GM23248 (cell line): ENCODE measurements around the gene AMZ2. TPM values are rescaled to one million over a fixed set of nuclear protein-coding genes. Genes with fewer than 3 reads are reported as not detected.
"Not testable (repeated sequence)": the region's sequence is repeated elsewhere in the genome, so short reads cannot be mapped to it uniquely, and the experiment has no call there.

Experiments
- DNase-seq: peaks from one replicate; pipeline ENCODE4 v3.0.0-alpha.2; 2015
- H2AFZ ChIP-seq: fragments of 200-600 bp; sonication (generic); 2 replicates; pipeline ENCODE4 v1.6.1; 2016; ENCODE audit warnings: antibody characterized with exemption
- H3F3A ChIP-seq: fragments of 200-600 bp; sonication (generic); 2 replicates; pipeline ENCODE4 v1.6.1; 2016; ENCODE audit warnings: mild to moderate bottlenecking, antibody characterized with exemption, mixed run types; ENCODE audit not compliant: insufficient read depth
- H3K27ac ChIP-seq: fragments of 200-600 bp; sonication (generic); 2 replicates; pipeline ENCODE4 v1.5.1; 2016; ENCODE audit warnings: mild to moderate bottlenecking
- H3K27me3 ChIP-seq: fragments of 200-600 bp; sonication (generic); replicated peaks from 2 replicates; pipeline ENCODE4 v1.6.1; 2016; ENCODE audit warnings: mild to moderate bottlenecking; ENCODE audit not compliant: insufficient read depth
- H3K36me3 ChIP-seq: fragments of 200-600 bp; sonication (generic); 2 replicates; pipeline ENCODE4 v1.6.1; 2016; ENCODE audit warnings: low read depth, mild to moderate bottlenecking
- H3K4me1 ChIP-seq: fragments of 200-600 bp; sonication (generic); 2 replicates; pipeline ENCODE4 v1.6.1; 2016; ENCODE audit warnings: mild to moderate bottlenecking; ENCODE audit not compliant: insufficient read depth
- H3K4me2 ChIP-seq: fragments of 200-600 bp; sonication (generic); one replicate; pipeline ENCODE4 v1.6.1; 2016; ENCODE audit warnings: mild to moderate bottlenecking; ENCODE audit not compliant: unreplicated experiment
- H3K4me3 ChIP-seq: fragments of 200-600 bp; sonication (generic); 2 replicates; pipeline ENCODE4 v1.5.1; 2016; ENCODE audit warnings: mild to moderate bottlenecking
- H3K79me2 ChIP-seq: fragments of 200-600 bp; sonication (generic); 2 replicates; pipeline ENCODE4 v1.6.1; 2016; ENCODE audit warnings: mild to moderate bottlenecking; ENCODE audit not compliant: insufficient read depth
- H3K9ac ChIP-seq: fragments of 200-600 bp; sonication (generic); 2 replicates; pipeline ENCODE4 v1.6.1; 2016; ENCODE audit warnings: mild to moderate bottlenecking
- H3K9me2 ChIP-seq: fragments of 200-600 bp; sonication (generic); 2 replicates; pipeline ENCODE4 v1.6.1; 2016; ENCODE audit warnings: mixed run types, mild to moderate bottlenecking, moderate library complexity; ENCODE audit not compliant: insufficient read depth
- H3K9me3 ChIP-seq: fragments of 200-600 bp; sonication (generic); one replicate; pipeline ENCODE4 v1.6.1; 2017; ENCODE audit warnings: low read depth
- H4K20me1 ChIP-seq: fragments of 200-600 bp; sonication (generic); 2 replicates; pipeline ENCODE4 v1.6.0; 2016; ENCODE audit not compliant: insufficient read depth
- EZH2 ChIP-seq: fragments of 200-600 bp; sonication (generic); IDR thresholded peaks from 2 replicates; pipeline ENCODE4 v1.6.1; 2018; ENCODE audit warnings: antibody characterized with exemption, mild to moderate bottlenecking; ENCODE audit not compliant: insufficient read depth, poor library complexity, severe bottlenecking
- EZH2phosphoT487 ChIP-seq: fragments of 200-600 bp; sonication (generic); IDR thresholded peaks from 2 replicates; pipeline ENCODE4 v1.6.1; 2018; ENCODE audit warnings: antibody characterized with exemption, moderate library complexity, mild to moderate bottlenecking, low read depth; ENCODE audit not compliant: insufficient read depth
- WGBS, 2 experiments: methylation state at CpG; one replicate each; pipeline ENCODE4 v1.1.6; 2015 to 2017; ENCODE audit warnings: low lambda C conversion rate in 2 of 2, low coverage in 1 of 2; ENCODE audit errors: missing lambda C conversion rate in 2 of 2; 5-methylcytosine and 5-hydroxymethylcytosine counted together
- in situ Hi-C: fragments of 300-500 bp; cut with MboI; formaldehyde crosslinking; loops from 2 replicates; pipeline ENCODE4 v1.15.0; 2020
- polyA plus RNA-seq: library from polyadenylated mRNA; unstranded; fragments of >200 nt; fragmentation: Nextera tagmentation; extraction: Ambion mirVana; gene quantifications from 2 replicates; pipeline ENCODE4 v1.2.1, GENCODE V29; 2016
- total RNA-seq: library from RNA; depleted of rRNA; stranded (reverse); fragments of >200 nt; shearing (Covaris generic); gene quantifications from 2 replicates; pipeline ENCODE4 v1.2.3, GENCODE V29; 2014

AMZ2 gene
- total and polyA plus RNA-seq, 2 experiments from 2014 or later: 96.7 to 117 TPM

GRCh38 chr17:68273722-68274121 is 25.9 kb downstream of the AMZ2 start:
- Histone ChIP-seq H3K4me2 (no peak overlapping the region), H3K4me3 (no peak overlapping the region), H3K9me3 (no peaks in the 10 kb centered on the region), H3F3A (no peaks in the 10 kb centered on the region), H4K20me1 (no peaks in the 10 kb centered on the region), H3K27me3 (no peaks in the 10 kb centered on the region), H3K4me1 (no peaks in the 10 kb centered on the region), H3K36me3 (no peaks in the 10 kb centered on the region), H3K79me2 (no peaks in the 10 kb centered on the region), H3K27ac (no peak overlapping the region), H3K9me2 (no peaks in the 10 kb centered on the region), H3K9ac (no peak overlapping the region), H2AFZ (no peak overlapping the region)
- no peak for TF ChIP-seq EZH2phosphoT487
- TF ChIP-seq EZH2: no peak
- in situ Hi-C loops: no loop called here
- no peak for DNase-seq
- WGBS, 2 experiments: 54 to 56% methylated on average over 11 of the region's 11 CpGs

- H4K20me1 ChIP-seq, H3F3A ChIP-seq, H3K36me3 ChIP-seq, DNase-seq, H3K9ac ChIP-seq, H3K27me3 ChIP-seq, H3K4me1 ChIP-seq, H3K4me2 ChIP-seq, in situ Hi-C loops, H3K79me2 ChIP-seq, H3K9me2 ChIP-seq, H2AFZ ChIP-seq, H3K27ac ChIP-seq, H3K9me3 ChIP-seq, H3K4me3 ChIP-seq: not testable (repeated sequence)
- 88 to 92% methylated on average over 3 of the region's 3 CpGs for WGBS, 2 experiments
Observed at GRCh38 chr17:68276339-68276738, 28.5 kb downstream of the AMZ2 start.

DNA sequence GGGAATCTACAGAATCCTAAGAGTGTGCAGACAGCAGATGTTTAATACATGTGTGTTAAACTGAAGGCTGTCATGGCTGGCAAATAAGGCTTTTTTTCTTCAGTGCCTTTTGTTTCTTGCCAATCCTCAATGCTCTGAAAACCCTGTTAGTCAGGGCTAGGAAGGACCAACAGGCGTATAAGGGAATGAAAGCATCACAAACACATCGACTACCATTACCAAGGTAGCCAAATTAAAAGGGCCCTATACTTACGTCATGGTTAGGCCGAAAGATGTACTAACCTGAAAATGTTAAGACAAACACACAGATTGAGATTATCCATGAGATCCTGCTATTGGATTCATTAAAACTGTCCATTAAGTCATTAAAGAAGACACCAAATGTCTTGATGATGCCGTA is 30.0 kb downstream of the AMZ2 start:
- Histone ChIP-seq H3K27ac (no peak overlapping the region), H3K36me3 (no peaks in the 10 kb centered on the region), H2AFZ (no peak overlapping the region), H3K27me3 (no peaks in the 10 kb centered on the region), H3K9me2 (no peaks in the 10 kb centered on the region), H3K9me3 (no peaks in the 10 kb centered on the region), H3K4me1 (no peaks in the 10 kb centered on the region), H3F3A (no peaks in the 10 kb centered on the region), H4K20me1 (no peaks in the 10 kb centered on the region), H3K4me3 (no peak overlapping the region), H3K9ac (no peak overlapping the region), H3K79me2 (no peaks in the 10 kb centered on the region), H3K4me2 (no peak overlapping the region)
- in situ Hi-C loops: no loop called here
- WGBS, 2 experiments: 83 to 86% methylated on average over 5 of the region's 5 CpGs
- DNase-seq: no peak
- TF ChIP-seq EZH2phosphoT487 (no peak), EZH2 (no peak)

DNA sequence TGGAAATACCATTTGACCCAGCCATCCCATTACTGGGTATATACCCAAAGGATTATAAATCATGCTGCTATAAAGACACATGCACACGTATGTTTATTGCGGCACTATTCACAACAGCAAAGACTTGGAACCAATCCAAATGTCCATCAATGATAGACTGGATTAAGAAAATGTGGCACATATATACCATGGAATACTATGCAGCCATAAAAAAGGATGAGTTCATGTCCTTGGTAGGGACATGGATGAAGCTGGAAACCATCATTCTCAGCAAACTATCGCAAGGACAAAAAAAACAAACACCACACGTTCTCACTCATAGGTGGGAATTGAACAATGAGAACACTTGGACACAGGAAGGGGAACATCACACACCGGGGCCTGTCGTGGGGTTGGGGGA is 34.1 kb downstream of the AMZ2 start:
- H3K27ac ChIP-seq, H3K4me3 ChIP-seq, H2AFZ ChIP-seq, in situ Hi-C loops, H3K4me2 ChIP-seq, H3F3A ChIP-seq, H3K9ac ChIP-seq, H3K36me3 ChIP-seq, H3K27me3 ChIP-seq, H3K79me2 ChIP-seq, H3K4me1 ChIP-seq, H3K9me2 ChIP-seq, DNase-seq, H4K20me1 ChIP-seq, H3K9me3 ChIP-seq: not testable (repeated sequence)
- WGBS, 2 experiments: 67 to 76% methylated on average over 5 to 6 of the region's 6 CpGs

DNA sequence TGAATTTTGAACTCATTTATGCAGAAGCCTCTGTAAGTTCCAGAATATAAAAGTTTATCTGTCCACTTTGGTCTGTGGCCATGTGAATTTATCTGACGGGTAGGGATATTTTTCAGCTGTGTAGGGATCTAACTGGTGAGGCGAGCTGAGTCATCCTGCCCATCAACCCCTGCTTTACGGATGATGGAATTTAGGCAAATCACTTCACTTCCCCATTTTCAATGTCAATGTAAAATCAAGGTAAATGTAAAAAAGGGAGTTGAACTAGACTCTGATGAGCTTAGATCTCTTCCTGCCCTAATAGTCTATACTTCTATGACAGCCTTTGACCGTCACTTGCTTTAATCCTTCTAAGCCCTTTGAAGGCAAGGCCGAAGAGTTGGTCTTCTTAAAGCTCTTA is 40.5 kb downstream of the AMZ2 start:
- DNase-seq: no peak

More for the DNA sequence above, 40.5 kb downstream of the AMZ2 start:
- H3K79me2 ChIP-seq: no peaks in the 10 kb centered on the region
- no peaks in the 10 kb centered on the region for H3K4me1 ChIP-seq
- no peaks in the 10 kb centered on the region for H3K36me3 ChIP-seq
- 96% methylated on average over 5 of the region's 5 CpGs for WGBS, 2 experiments
- H3K9ac ChIP-seq: no peak overlapping the region
- no peak overlapping the region for H3K4me2 ChIP-seq
- in situ Hi-C loops: no loop called here
- H3K27me3 ChIP-seq: 0 out of 2 replicates have a peak, but pooled peaks cover 4% of the 10 kb centered on the region
- H2AFZ ChIP-seq: no peak overlapping the region
- TF ChIP-seq EZH2: no peak
- TF ChIP-seq EZH2phosphoT487: no peak
- H4K20me1 ChIP-seq: no peaks in the 10 kb centered on the region
- H3K9me2 ChIP-seq: no peaks in the 10 kb centered on the region
- no peaks in the 10 kb centered on the region for H3K9me3 ChIP-seq
- H3F3A ChIP-seq: peaks cover 10% of the 10 kb centered on the region
- no peak overlapping the region for H3K27ac ChIP-seq
- no peak overlapping the region for H3K4me3 ChIP-seq
